Measurements from ENCODE around the gene BMF. TPM values are rescaled to one million over a fixed set of nuclear protein-coding genes. Genes with fewer than 3 reads are reported as not detected.

Gene BMF, protein sequence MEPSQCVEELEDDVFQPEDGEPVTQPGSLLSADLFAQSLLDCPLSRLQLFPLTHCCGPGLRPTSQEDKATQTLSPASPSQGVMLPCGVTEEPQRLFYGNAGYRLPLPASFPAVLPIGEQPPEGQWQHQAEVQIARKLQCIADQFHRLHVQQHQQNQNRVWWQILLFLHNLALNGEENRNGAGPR
- 10 to 100 TPM; 11.5 to 42.5 TPM for total RNA-seq
- 10 to 100 TPM in 1 of 2 donors, 1 to 10 TPM in 1; 8.8 to 10.8 TPM for polyA plus RNA-seq
- long read RNA-seq, donor 1, full-length matches to known transcripts: 6 of 20 reads
- long read RNA-seq, donor 1, partial matches to known transcripts: 14 of 20 reads
- long read RNA-seq, donor 1, other reads (novel, unspliced or antisense): 0 of 20 reads
- long read RNA-seq, donor 2, full-length matches to known transcripts: 8 of 8 reads
- long read RNA-seq, donor 2, partial matches to known transcripts: 0 of 8 reads
- long read RNA-seq, donor 2, other reads (novel, unspliced or antisense): 0 of 8 reads
- long read RNA-seq, donor 3, full-length matches to known transcripts: 4 of 4 reads
- long read RNA-seq, donor 3, partial matches to known transcripts: 0 of 4 reads
- long read RNA-seq, donor 3, other reads (novel, unspliced or antisense): 0 of 4 reads
- long read RNA-seq, donor 4, full-length matches to known transcripts: 2 of 2 reads
- long read RNA-seq, donor 4, partial matches to known transcripts: 0 of 2 reads
- long read RNA-seq, donor 4, other reads (novel, unspliced or antisense): 0 of 2 reads
- long read RNA-seq, donor 5, full-length matches to known transcripts: 7 of 20 reads
- long read RNA-seq, donor 5, partial matches to known transcripts: 13 of 20 reads
- long read RNA-seq, donor 5, other reads (novel, unspliced or antisense): 0 of 20 reads

DNA sequence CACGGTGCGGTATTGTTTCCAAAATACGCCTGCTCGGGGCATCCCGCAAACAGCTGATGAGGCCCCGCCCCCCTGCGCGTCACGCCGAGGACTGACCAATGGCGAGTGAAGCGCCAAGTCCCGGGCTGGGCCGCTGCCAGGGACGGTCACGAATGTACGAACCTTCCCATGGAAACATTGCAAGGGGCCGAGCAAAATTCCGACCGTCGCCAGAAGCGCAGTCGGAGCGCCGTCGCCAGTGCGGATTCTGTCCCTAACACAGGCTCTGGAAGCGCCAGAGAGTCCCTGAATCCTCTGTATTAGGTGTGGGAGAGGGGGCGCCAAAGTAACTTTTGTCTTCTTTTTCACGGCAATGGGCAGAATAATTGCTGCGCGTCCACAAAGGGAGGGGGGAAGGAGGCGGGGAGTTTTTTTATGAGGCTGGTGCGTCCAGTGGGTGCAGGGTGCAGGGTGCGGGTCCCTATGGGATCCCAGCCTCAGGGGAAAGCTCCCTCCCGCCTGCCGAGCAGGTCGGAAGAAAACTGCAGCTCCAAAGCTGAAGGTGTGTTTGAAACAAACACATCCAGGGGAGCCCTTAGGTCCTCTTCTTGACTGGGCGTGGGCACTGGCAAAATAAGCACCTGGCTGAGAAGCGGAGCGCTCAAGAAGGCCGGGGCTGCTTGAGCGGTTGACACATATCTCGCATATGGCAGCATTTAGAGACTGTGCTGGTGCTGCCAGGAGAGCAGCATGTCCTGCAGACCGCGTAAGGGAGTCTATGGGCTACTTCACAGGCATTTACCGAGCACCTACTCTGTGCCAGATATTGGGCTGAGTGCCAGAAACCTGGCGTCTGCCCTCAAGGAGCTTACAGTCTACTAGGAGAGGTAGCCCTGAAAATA lies at the start of gene BMF:
Gene BMF, minus strand, starts transcription at position 25 of the 881 bp plus-strand sequence. CDS start 2,793 bp downstream, outside the sequence.
- DNase-seq (peak; percentile 99 to 100 (median 100)), ATAC-seq (ENCODE audit: insufficient read depth, low FRiP score) (peak; percentile 86)
- peaks cover 0 to 4% (median 0%) of the 10 kb centered on the region in 3 donors for H3K27me3 ChIP-seq (ENCODE audit: control insufficient read depth in 3 of 3, insufficient read depth in 3 of 3, low read length in 2 of 3)
- H3K9ac ChIP-seq (ENCODE audit: insufficient read depth in 1 of 2, low read length in 2 of 2): peak within 1 kb of the TSS; percentile 46 to 73
- H3K27ac ChIP-seq (ENCODE audit: low read depth in 1 of 2, low read length in 1 of 2): peak within 1 kb of the TSS; percentile 80 to 87
- TF ChIP-seq, protein P1, sequence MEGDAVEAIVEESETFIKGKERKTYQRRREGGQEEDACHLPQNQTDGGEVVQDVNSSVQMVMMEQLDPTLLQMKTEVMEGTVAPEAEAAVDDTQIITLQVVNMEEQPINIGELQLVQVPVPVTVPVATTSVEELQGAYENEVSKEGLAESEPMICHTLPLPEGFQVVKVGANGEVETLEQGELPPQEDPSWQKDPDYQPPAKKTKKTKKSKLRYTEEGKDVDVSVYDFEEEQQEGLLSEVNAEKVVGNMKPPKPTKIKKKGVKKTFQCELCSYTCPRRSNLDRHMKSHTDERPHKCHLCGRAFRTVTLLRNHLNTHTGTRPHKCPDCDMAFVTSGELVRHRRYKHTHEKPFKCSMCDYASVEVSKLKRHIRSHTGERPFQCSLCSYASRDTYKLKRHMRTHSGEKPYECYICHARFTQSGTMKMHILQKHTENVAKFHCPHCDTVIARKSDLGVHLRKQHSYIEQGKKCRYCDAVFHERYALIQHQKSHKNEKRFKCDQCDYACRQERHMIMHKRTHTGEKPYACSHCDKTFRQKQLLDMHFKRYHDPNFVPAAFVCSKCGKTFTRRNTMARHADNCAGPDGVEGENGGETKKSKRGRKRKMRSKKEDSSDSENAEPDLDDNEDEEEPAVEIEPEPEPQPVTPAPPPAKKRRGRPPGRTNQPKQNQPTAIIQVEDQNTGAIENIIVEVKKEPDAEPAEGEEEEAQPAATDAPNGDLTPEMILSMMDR (IDR thresholded peaks at IDR 0.05; ENCODE audit: control extremely low read depth, extremely low read depth): peak; percentile 15
- WGBS, 2 donors: 5% methylated on average over 48 of the region's 48 CpGs
- H3K36me3 ChIP-seq (ENCODE audit: control insufficient read depth in 4 of 4, insufficient read depth in 4 of 4, low read length in 4 of 4): peaks cover 0 to 2% (median 0%) of the 10 kb centered on the region in 4 donors
- H3K4me1 ChIP-seq (ENCODE audit: control insufficient read depth in 5 of 5, insufficient read depth in 5 of 5, low read length in 5 of 5): peaks cover 1 to 47% (median 32%) of the 10 kb centered on the region in 5 donors
- H3K4me3 ChIP-seq: peak within 1 kb of the TSS; percentile 59
- H3K9me3 ChIP-seq (ENCODE audit: control insufficient read depth in 4 of 4, insufficient read depth in 3 of 4, low read length in 3 of 4): no peaks in the 10 kb centered on the region

DNA sequence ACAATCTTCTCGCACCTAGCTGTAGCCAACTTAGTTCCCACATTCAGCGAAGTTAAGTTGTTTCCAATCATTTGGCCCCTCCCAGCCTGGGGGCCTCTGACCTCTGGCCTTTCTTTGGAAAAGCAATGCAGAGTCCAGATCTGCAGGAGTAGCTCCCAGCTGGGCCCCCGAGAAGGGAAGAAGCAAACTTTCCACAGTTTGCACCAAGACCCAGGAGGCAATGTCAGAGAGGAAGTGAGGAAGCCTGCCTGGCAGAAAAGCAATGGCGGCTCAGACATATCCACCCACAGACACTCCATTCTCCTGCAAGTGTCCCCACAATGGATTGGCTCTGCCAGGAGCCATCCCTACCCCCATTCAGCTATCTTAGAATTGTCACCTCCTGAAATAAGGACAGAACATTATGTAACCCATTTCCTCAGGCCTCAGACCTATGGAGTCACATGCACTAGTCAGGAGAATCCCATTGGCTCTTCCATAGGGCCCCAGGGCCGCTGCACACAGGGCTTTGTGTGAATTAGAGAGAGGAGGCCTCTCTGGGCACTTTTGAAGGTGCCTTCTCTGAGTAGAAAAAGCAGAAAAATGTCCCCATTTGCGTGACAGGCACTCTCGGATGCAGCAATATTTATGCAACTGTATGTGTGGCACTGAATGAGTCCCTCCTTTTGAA lies 49.2 kb upstream of the BMF start:
- H3K9me3 ChIP-seq (ENCODE audit: control insufficient read depth in 4 of 4, insufficient read depth in 3 of 4, low read length in 3 of 4): no peaks in the 10 kb centered on the region
- peaks cover 0 to 3% (median 0%) of the 10 kb centered on the region in 4 donors for H3K36me3 ChIP-seq (ENCODE audit: control insufficient read depth in 4 of 4, insufficient read depth in 4 of 4, low read length in 4 of 4)
- no peak for ATAC-seq (ENCODE audit: insufficient read depth, low FRiP score)

More for the DNA sequence above, 49.2 kb upstream of the BMF start:
- WGBS, 2 donors: 70 to 89% methylated on average over 7 of the region's 7 CpGs
- TF ChIP-seq, protein P1 (IDR thresholded peaks at IDR 0.05; ENCODE audit: control extremely low read depth, extremely low read depth): no peak
- no peak overlapping the region for H3K9ac ChIP-seq (ENCODE audit: insufficient read depth in 1 of 2, low read length in 2 of 2)
- no peaks in the 10 kb centered on the region for H3K27me3 ChIP-seq (ENCODE audit: control insufficient read depth in 3 of 3, insufficient read depth in 3 of 3, low read length in 2 of 3)
- no peak overlapping the region for H3K27ac ChIP-seq (ENCODE audit: low read depth in 1 of 2, low read length in 1 of 2)
- peaks cover 0 to 26% (median 6%) of the 10 kb centered on the region in 5 donors for H3K4me1 ChIP-seq (ENCODE audit: control insufficient read depth in 5 of 5, insufficient read depth in 5 of 5, low read length in 5 of 5)
- no peak overlapping the region for H3K4me3 ChIP-seq
- no peak for DNase-seq
